SK-N-SH (cell line): ENCODE results near the gene MYBBP1A. TPM values are rescaled to one million over a fixed set of nuclear protein-coding genes. Genes with fewer than 3 reads are reported as not detected.

Experiments
- CTCF ChIA-PET: fragments of 300-600, 350-600 bp; formaldehyde crosslinking; extraction: SDS; loops from one replicate; lab custom pipeline; 2021; lab: Yijun Ruan, JAX
- POLR2A ChIA-PET: fragments of 350-600 bp; sonication (Branson Sonifier 250); formaldehyde crosslinking; extraction: SDS; loops from one replicate; lab custom pipeline; 2020; ENCODE audit warnings: antibody characterized with exemption, inconsistent platforms; lab: Yijun Ruan, JAX
- DNase-seq: peaks from one replicate; pipeline ENCODE4 v3.0.0; 2012
- H2AFZ ChIP-seq: fragments of 200-600 bp; sonication (generic); 2 replicates; pipeline ENCODE4 v1.8.1; 2016; ENCODE audit warnings: antibody characterized with exemption, mild to moderate bottlenecking, low read depth
- H3F3A ChIP-seq: fragments of 200-600 bp; sonication (generic); replicated peaks from 2 replicates; pipeline ENCODE3; 2016; ENCODE audit warnings: antibody characterized with exemption, mild to moderate bottlenecking; ENCODE audit not compliant: insufficient read depth
- H3K27ac ChIP-seq, 2 experiments: fragments of 200-500 bp in 1 of 2; fragments of 200-600 bp in 1 of 2; sonication (Bioruptor generic) in 1 of 2; sonication (generic), shearing (Covaris generic) in 1 of 2; 2 replicates each; pipeline versions ENCODE4 v1.5.1 to v1.6.1; 2014 to 2016; ENCODE audit warnings: low read depth in 2 of 2, inconsistent platforms in 1 of 2, low read length in 1 of 2, mild to moderate bottlenecking in 1 of 2, mixed read lengths in 1 of 2
- H3K27me3 ChIP-seq: fragments of 200-600 bp; sonication (generic), shearing (Covaris generic); 2 replicates; pipeline ENCODE4 v1.6.1; 2016; ENCODE audit warnings: mixed run types; ENCODE audit not compliant: insufficient read depth
- H3K36me3 ChIP-seq, 2 experiments: fragments of 200-500 bp in 1 of 2; fragments of 200-600 bp in 1 of 2; sonication (Bioruptor generic) in 1 of 2; sonication (generic) in 1 of 2; replicated peaks in 1 of 2; 2 replicates each; pipeline versions ENCODE3 to v1.5.1; 2014 to 2016; ENCODE audit warnings: low read length in 1 of 2, mild to moderate bottlenecking in 1 of 2; ENCODE audit not compliant: insufficient read depth in 2 of 2, control insufficient read depth in 1 of 2
- H3K4me1 ChIP-seq, 2 experiments: fragments of 200-500 bp in 1 of 2; fragments of 200-600 bp in 1 of 2; sonication (Bioruptor generic) in 1 of 2; sonication (generic), shearing (Covaris generic) in 1 of 2; 2 replicates each; pipeline versions ENCODE4 v1.5.1 to v1.6.1; 2014 to 2016; ENCODE audit warnings: low read depth in 1 of 2, low read length in 1 of 2, mixed run types in 1 of 2; ENCODE audit not compliant: insufficient read depth in 2 of 2, control insufficient read depth in 1 of 2
- H3K4me2 ChIP-seq: fragments of 200-600 bp; sonication (generic), shearing (Covaris generic); 2 replicates; pipeline ENCODE4 v1.6.1; 2017; ENCODE audit warnings: mixed run types
- H3K4me3 ChIP-seq, 2 experiments: fragments of 200-500 bp in 1 of 2; fragments of 200-600 bp in 1 of 2; sonication (Bioruptor generic) in 1 of 2; sonication (generic), shearing (Covaris generic) in 1 of 2; 2 replicates each; pipeline versions ENCODE4 v1.5.1 to v1.8.1; 2014 to 2016; ENCODE audit warnings: low read depth in 2 of 2, inconsistent platforms in 1 of 2, low read length in 1 of 2, mild to moderate bottlenecking in 1 of 2, mixed read lengths in 1 of 2, moderate library complexity in 1 of 2
- H3K79me2 ChIP-seq: fragments of 200-600 bp; sonication (generic); 2 replicates; pipeline ENCODE4 v1.8.1; 2017; ENCODE audit warnings: mild to moderate bottlenecking; ENCODE audit not compliant: insufficient read depth
- H3K9ac ChIP-seq: fragments of 200-600 bp; sonication (generic); 2 replicates; pipeline ENCODE4 v1.6.1; 2017; ENCODE audit warnings: mixed run types
- H3K9me2 ChIP-seq: fragments of 200-600 bp; sonication (generic); 2 replicates; pipeline ENCODE4 v1.6.1; 2017; ENCODE audit warnings: mixed run types
- H3K9me3 ChIP-seq: fragments of 200-600 bp; sonication (generic); 2 replicates; pipeline ENCODE4 v1.6.1; 2017; ENCODE audit warnings: mixed run types, mild to moderate bottlenecking, moderate library complexity
- H4K20me1 ChIP-seq: fragments of 200-600 bp; sonication (generic); 2 replicates; pipeline ENCODE4 v1.6.1; 2017; ENCODE audit warnings: mild to moderate bottlenecking, mixed run types; ENCODE audit not compliant: insufficient read depth
- EP300 ChIP-seq, 2 experiments: IDR thresholded peaks; 2 replicates each; pipeline versions ENCODE4 v1.4.0 to v1.6.1; 2012; ENCODE audit warnings: borderline replicate concordance in 1 of 2, low read depth in 1 of 2, low read length in 1 of 2
- FOSL2 ChIP-seq: IDR thresholded peaks from 2 replicates; pipeline ENCODE4 v1.4.0; 2012; ENCODE audit warnings: low read depth, mild to moderate bottlenecking, moderate library complexity, borderline replicate concordance
- GABPA ChIP-seq: IDR thresholded peaks from 2 replicates; pipeline ENCODE4 v1.4.0; 2012; ENCODE audit warnings: low read depth, mild to moderate bottlenecking
- GATA2 ChIP-seq: sonication (generic); formaldehyde crosslinking; IDR thresholded peaks from 2 replicates; pipeline ENCODE4 v1.5.0; 2020; ENCODE audit warnings: mild to moderate bottlenecking, missing genetic modification reagents
- JUND ChIP-seq: IDR thresholded peaks from 2 replicates; pipeline ENCODE4 v1.4.0; 2012
- MEF2A ChIP-seq: IDR thresholded peaks from 2 replicates; pipeline ENCODE4 v1.4.0; 2012; ENCODE audit warnings: low read depth, borderline replicate concordance
- RAD21 ChIP-seq: IDR thresholded peaks from 2 replicates; pipeline ENCODE4 v1.6.1; 2012; ENCODE audit warnings: mild to moderate bottlenecking, low read length
- SIN3A ChIP-seq: IDR thresholded peaks from 2 replicates; pipeline ENCODE4 v1.6.1; 2012; ENCODE audit warnings: low read depth, mild to moderate bottlenecking, low read length, moderate library complexity, borderline replicate concordance
- TCF12 ChIP-seq: IDR thresholded peaks from 2 replicates; pipeline ENCODE4 v1.4.0; 2012
- WGBS: methylation state at CpG from one replicate; pipeline ENCODE4 v1.1.6; 2017; ENCODE audit warnings: low lambda C conversion rate; 5-methylcytosine and 5-hydroxymethylcytosine counted together
- polyA plus RNA-seq, 3 experiments: library from polyadenylated mRNA; depleted of rRNA; stranded (reverse); fragments of >200 nt; gene quantifications; 2 replicates each; pipeline ENCODE4 v1.2.3, GENCODE V29; 2012
- TF ChIP-seq, protein P1 (sequence below): IDR thresholded peaks from 2 replicates; pipeline ENCODE4 v1.4.0; 2012; ENCODE audit warnings: low read depth, borderline replicate concordance
- TF ChIP-seq, protein P2 (sequence below): fragments of 200-600 bp; sonication (generic); IDR thresholded peaks from 2 replicates; pipeline ENCODE4 v1.6.1; 2017; ENCODE audit warnings: antibody characterized with exemption, mild to moderate bottlenecking, moderate library complexity

Gene MYBBP1A
- polyA plus RNA-seq, 1 of the 3 experiments (the other 2 are of a cell fraction), result 93.0 TPM

DNA sequence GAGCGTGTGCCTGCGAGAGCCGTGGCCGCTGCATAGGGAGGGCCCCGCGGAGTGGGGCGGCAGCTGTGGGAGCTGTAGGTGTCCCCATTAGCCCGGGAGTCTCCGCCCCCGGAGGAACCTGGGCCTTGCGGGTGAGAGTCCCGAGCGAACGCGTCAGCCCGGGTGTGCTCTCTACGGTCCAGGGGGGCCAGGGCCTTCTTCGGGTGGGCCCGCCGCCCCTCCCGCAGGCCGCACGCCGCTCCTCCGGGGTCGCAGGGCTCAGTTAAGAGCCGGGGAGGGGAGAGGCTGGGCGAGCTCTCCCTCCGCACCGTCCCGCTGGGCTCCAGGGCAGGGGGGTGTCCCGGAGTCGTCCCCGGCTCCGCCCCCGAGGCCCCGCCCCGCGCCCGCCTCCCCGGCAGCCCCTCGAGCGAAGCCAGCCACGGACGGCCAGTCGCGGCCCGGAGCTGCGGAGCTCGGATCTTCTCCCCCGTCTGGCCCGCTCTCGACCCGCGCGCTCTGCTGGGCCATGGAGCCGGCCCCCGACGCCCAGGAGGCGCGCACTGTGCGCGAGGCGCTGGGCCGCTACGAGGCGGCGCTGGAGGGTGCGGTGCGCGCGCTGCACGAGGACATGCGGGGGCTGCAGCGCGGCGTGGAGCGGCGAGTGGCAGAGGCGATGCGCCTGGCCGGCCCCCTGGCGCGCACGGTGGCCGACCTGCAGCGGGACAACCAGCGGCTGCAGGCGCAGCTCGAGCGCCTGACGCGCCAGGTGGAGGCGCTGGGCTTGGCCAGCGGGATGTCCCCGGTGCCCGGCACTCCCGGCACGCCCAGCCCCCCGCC is 29.1 kb upstream of the MYBBP1A start, which contains the start of gene SMTNL2 (continued):
- TF ChIP-seq, protein P1, sequence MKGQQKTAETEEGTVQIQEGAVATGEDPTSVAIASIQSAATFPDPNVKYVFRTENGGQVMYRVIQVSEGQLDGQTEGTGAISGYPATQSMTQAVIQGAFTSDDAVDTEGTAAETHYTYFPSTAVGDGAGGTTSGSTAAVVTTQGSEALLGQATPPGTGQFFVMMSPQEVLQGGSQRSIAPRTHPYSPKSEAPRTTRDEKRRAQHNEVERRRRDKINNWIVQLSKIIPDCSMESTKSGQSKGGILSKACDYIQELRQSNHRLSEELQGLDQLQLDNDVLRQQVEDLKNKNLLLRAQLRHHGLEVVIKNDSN, result no peak

DNA sequence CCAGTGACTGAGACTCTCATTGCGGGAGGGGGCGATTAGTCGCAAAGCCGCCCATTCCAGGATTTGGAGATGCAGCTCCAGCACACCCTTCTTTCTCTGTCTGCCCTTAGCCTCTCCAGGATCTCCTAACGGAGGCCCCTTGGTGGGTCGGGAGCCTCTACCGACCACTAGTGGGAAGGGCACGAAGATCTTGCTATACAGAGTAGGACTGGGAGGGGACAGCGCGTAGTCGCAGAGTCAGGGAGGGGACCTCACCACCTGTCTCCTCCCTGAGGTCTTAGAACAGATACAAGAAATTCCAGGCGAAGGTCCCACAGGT is 28.6 kb upstream of the MYBBP1A start:
- WGBS, result 32% methylated on average over 12 of the region's 12 CpGs
- no peak overlapping the region for H3K4me3 ChIP-seq
- peaks cover 0 to 23% of the 10 kb centered on the region in 2 experiments; a peak in 1 of 4 replicates for H3K4me1 ChIP-seq
- ChIA-PET CTCF (interaction anchor here (1.0 to 6.8 kb wide), 11 partner anchors 9 to 91 kb away, joined by 3 to 74 read pairs (median 5); no protein-coding TSS in a partner anchor), POLR2A (no interaction called here)
- H3K27me3 ChIP-seq, result peaks cover 61% of the 10 kb centered on the region
- no peaks in the 10 kb centered on the region for H3K9me2 ChIP-seq
- no peak overlapping the region for H3K27ac ChIP-seq
- H3K36me3 ChIP-seq, result no peaks in the 10 kb centered on the region
- no peaks in the 10 kb centered on the region for H3F3A ChIP-seq
- peak; percentile 79 for DNase-seq
- peak overlapping the region; percentile 57; the same call in 1 of the 2 replicates for H3K4me2 ChIP-seq
- no peak overlapping the region for H2AFZ ChIP-seq
- H4K20me1 ChIP-seq, result no peaks in the 10 kb centered on the region
- no peaks in the 10 kb centered on the region for H3K79me2 ChIP-seq
- H3K9ac ChIP-seq, result no peak overlapping the region
- no peaks in the 10 kb centered on the region for H3K9me3 ChIP-seq
- no peak for TF ChIP-seq TCF12
- no peak for TF ChIP-seq GABPA
- TF ChIP-seq RAD21, result no peak
- TF ChIP-seq, protein P2, sequence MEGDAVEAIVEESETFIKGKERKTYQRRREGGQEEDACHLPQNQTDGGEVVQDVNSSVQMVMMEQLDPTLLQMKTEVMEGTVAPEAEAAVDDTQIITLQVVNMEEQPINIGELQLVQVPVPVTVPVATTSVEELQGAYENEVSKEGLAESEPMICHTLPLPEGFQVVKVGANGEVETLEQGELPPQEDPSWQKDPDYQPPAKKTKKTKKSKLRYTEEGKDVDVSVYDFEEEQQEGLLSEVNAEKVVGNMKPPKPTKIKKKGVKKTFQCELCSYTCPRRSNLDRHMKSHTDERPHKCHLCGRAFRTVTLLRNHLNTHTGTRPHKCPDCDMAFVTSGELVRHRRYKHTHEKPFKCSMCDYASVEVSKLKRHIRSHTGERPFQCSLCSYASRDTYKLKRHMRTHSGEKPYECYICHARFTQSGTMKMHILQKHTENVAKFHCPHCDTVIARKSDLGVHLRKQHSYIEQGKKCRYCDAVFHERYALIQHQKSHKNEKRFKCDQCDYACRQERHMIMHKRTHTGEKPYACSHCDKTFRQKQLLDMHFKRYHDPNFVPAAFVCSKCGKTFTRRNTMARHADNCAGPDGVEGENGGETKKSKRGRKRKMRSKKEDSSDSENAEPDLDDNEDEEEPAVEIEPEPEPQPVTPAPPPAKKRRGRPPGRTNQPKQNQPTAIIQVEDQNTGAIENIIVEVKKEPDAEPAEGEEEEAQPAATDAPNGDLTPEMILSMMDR, result peak; percentile 39

DNA sequence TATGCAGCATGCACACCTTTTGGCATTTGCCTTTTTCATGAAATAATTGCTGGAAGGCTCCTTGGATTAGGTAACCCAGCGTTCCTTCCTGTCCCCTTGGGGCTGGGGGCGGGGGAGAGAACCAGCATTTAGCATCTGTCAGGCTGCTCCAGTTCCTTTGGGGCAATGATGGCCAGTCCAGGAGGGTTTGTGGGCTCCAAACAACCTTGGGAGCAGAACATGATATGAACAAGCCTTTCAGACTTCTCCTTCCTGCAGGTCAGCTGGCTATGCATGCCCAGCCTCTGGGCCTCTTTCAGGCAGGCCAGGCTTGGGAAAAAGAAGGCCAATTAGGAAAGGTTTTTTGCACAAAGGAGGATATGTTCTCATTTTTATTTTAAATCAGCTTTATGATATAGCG is 28.0 kb upstream of the MYBBP1A start:
- no peak for DNase-seq
- Histone ChIP-seq H3K9me2 (no peaks in the 10 kb centered on the region), H3K9ac (no peak overlapping the region), H3K4me1 (peaks cover 0 to 18% of the 10 kb centered on the region in 2 experiments; a peak in 1 of 4 replicates)
- ChIA-PET POLR2A (no interaction called here), CTCF (interaction anchor here (1.0 to 6.8 kb wide), 9 partner anchors 9 to 90 kb away, joined by 3 to 74 read pairs (median 6); no protein-coding TSS in a partner anchor)
- WGBS, result 49% methylated on average over 3 of the region's 3 CpGs
- TF ChIP-seq GATA2, result no peak
- TF ChIP-seq JUND, result no peak
- TF ChIP-seq EP300 (IDR thresholded peaks at IDR 0.05; ENCODE audit: borderline replicate concordance in 1 of 2, low read depth in 1 of 2, low read length in 1 of 2), result no peak
- no peak for TF ChIP-seq TCF12
- TF ChIP-seq FOSL2, result no peak
- no peak for TF ChIP-seq SIN3A
- TF ChIP-seq MEF2A, result no peak
- TF ChIP-seq, all 33 proteins: peak for 0
- H3K4me2 ChIP-seq, result no peak overlapping the region
- H2AFZ ChIP-seq, result no peak overlapping the region
- no peak overlapping the region for H3K4me3 ChIP-seq
- H3K79me2 ChIP-seq, result no peaks in the 10 kb centered on the region
- H4K20me1 ChIP-seq, result no peaks in the 10 kb centered on the region
- H3F3A ChIP-seq, result no peaks in the 10 kb centered on the region
- H3K36me3 ChIP-seq, result no peaks in the 10 kb centered on the region
- no peak overlapping the region for H3K27ac ChIP-seq
- no peaks in the 10 kb centered on the region for H3K9me3 ChIP-seq
- H3K27me3 ChIP-seq, result peaks cover 60% of the 10 kb centered on the region
